Ureter (tissue), 1 donor: ENCODE measurements around the gene UQCRC2. TPM values are rescaled to one million over a fixed set of nuclear protein-coding genes. Genes with fewer than 3 reads are reported as not detected.
"Not testable (repeated sequence)": the region's sequence is repeated elsewhere in the genome, so short reads cannot be mapped to it uniquely, and the experiment has no call there.

Source experiments
- DNase-seq: peaks from one replicate; pipeline ENCODE4 v3.0.0-alpha.2; 2020; ENCODE audit warnings: low spot score
- total RNA-seq: library from RNA; stranded (reverse); gene quantifications from one replicate; pipeline ENCODE4 v1.2.4, GENCODE V29; 2023
- donor health status: DM: yes; HTN: yes; CAD: no.

Gene UQCRC2
- total RNA-seq, 1 donor from 2014 or later = 283 TPM

DNA sequence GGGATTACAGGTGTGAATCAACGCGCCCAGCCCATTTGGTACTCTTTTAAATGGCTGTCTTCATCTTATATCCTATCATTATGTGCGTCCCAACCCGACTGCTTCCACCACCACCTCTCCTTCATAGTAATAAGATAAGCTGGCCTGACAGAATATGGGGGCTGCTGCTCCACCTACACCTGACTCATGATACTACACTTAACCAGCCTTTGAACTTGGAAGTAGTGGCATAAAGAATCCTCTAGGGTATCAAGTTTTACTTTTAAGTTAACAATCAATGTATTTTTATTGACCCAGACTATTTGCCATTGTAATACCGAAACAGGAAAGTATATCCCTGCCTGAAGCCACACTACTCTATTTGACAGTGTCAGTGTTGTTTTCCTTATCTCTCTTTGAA, 28.9 kb downstream of the UQCRC2 start:
- no peak for DNase-seq

DNA sequence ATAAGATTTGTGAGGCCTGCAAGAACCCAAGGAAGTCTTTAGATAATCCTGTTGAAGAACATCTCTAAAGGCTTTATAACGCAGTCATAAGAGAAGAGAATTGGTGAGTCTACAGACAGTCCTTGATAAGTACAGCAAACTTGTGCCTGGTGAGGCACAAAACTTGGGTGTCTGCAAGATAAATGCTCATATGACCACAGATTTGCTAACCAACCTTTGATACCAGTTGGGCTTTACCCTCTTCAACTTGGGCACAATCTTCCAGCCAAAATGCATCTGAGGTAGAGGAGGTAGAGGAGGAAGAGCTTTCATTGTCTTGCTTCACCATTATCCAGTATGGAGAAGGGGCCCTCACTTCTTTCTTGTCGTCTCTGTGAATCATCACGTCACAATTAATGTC, 30.9 kb downstream of the UQCRC2 start:
- DNase-seq = no peak

DNA sequence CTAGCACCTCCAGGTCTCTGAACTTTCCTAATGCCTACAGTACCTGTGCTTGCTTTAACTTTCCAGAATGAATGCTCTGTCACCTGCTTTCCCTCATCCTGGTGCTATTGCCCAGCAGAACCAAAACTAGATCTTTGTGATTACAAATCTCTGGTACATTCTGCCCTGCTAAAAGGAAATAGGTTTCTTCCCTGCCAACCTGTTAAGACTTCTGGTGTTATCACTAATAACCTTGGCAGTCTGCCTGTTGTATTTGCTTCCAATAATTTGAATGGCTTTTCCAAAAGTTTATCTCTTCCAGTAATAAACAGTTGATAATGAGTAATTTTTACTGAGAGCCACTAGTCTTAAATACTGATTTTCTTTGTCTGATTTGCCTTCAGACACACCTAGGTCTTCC, 32.4 kb downstream of the UQCRC2 start:
- DNase-seq = no peak

DNA sequence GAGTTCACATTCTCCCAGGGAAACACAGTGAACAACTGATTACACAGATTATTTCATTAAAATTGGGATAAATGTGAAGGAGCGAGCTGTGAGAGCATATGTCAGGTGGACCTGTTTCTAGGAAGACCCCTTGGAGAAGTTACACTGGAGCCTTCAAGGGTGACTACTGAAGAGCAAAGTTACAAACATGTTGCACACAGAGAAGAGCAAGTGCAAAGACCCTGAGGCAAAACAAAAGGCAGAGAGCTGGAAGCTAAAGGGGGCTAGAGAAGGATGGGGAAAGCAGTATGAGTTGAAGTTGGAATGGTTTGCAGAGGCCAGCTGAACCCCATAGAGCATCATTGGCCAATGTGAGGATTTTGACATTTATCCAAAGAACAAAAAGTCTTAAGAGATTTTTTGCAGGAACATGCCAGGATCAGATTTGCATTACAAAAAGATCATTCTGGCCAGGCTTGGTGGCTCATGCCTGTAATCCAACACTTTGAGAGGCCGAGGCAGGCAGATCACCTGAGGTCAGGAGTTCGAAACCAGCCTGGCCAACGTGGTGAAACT, 33.6 kb downstream of the UQCRC2 start:
- no peak for DNase-seq

DNA sequence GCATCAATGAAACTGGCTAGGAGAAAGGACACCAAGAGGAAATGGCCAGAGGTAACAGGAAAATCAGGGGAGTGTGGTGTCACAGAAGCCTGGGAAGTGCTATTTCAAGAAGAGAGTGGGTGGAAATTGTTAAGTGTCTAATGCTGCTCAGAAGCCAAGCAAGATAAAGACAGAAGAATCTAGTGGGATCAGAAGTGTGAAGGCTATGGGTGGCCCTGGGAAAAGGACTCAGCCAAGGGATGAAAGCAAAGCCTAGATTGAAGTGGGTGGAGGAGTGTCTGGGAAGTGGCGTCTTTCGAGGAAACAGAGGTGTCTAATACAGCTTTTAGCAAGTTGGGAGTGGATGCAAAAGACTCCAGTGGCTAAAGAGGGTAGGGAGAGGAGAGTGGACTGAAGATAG, 34.3 kb downstream of the UQCRC2 start:
- no peak for DNase-seq

DNA sequence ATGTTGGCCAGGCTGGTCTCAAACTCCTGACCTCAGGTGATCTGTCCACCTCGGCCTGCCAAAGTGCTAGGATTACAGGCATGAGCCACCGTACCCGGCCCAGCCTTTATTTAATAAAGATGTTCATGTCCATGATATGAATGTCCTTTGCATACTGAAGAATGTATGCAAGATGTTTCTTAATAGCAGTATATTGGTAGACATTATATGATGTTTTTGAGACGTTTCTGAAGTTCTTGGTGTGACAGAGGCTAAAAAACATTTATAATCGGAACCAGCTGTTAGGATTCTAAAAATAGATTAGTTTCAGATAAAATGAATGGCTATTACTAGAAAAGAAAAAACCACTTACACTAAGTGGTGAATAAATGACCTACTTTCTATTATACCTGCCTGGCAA, 36.0 kb downstream of the UQCRC2 start:
- no peak for DNase-seq

DNA sequence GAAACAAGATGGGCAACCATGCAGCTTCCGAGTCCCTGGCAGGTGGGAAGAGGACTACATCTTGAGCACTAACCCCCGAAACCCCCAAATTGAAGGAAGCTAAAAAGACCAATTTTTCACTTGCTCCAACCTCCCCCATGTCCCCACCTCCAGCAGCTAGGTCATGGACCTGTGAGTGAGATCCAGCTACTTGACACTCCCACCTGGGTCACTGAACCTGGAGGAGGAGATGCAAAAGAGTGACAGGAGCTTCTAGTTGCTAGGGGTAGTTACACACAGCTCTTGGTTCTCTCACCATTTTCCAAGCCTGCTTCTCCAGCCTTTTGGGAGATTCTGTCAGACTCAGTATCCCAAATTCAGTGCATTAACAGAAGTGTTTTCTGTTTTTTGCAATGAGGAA, 36.6 kb downstream of the UQCRC2 start:
- DNase-seq = no peak

DNA sequence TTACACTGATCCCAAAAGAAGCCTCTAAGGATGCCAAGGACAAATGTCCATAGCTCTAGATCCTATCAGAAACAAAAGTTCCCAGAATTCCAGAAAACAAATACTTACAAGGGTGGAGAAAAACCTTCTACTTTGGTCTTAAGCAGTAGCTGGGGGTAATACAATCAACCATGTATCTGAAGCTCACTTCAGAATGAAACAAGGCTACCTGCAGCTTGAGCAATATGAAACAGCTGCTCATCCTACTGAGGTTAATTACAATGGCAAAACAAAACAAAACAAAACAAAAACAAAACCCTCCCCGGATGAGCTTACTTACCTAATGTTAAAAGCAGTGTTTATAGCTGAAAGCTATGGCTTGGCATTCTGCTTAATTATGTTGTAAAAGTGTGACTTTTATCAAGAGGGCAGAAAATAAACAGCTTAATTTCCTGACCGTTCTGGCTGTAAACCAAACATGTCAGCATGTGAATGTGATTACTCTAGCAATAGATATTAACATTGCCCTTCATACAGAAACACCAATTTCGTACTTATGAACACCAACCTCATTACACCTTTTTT, 37.3 kb downstream of the UQCRC2 start:
- DNase-seq = no peak

DNA sequence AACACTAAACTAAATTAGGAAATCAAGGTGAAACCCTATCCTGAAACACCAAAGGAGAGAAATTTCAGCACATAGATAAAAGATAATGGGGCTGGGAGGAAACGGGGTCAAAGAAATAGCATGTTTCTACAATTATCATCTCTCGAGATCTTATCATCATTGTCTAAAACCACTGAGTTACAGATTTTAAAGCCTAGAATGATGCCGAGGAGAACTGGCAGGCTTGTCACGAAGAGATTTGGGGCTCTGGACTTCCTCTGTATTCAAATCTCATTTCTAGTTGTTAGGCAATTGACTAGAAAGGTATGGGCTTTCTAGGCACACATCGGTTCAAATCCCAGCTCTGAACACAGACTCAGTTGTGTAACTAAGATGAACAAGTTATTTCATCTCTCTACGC, 38.5 kb downstream of the UQCRC2 start:
- DNase-seq = no peak

DNA sequence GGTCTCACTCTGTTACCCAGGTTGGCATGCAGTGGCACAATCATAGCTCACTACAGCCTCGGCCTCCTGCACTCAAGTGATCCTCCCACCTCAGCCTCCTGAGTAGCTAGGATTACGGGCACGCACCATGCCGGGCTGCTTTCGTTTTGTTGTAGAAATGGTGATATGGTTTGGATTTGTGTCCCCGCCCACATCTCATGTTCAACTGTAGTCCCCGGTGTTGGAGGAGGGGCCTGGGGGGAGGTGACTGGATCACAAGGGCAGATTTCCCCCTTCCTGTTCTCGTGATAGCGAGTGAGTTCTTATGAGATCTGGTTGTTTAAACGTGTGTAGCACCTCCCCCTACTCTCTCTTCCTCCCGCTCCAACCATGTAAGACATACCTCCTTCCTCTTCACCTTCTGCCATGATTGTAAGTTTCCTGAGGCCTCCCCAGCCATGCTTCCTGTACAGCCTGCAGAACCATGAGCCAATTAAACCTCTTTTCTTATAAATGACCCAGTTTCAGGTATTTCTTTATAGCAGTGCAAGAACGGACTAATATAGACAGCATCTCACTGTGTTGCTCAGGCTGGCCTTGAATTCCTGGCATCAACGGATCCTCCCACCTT, 41.8 kb downstream of the UQCRC2 start:
- DNase-seq = no peak

DNA sequence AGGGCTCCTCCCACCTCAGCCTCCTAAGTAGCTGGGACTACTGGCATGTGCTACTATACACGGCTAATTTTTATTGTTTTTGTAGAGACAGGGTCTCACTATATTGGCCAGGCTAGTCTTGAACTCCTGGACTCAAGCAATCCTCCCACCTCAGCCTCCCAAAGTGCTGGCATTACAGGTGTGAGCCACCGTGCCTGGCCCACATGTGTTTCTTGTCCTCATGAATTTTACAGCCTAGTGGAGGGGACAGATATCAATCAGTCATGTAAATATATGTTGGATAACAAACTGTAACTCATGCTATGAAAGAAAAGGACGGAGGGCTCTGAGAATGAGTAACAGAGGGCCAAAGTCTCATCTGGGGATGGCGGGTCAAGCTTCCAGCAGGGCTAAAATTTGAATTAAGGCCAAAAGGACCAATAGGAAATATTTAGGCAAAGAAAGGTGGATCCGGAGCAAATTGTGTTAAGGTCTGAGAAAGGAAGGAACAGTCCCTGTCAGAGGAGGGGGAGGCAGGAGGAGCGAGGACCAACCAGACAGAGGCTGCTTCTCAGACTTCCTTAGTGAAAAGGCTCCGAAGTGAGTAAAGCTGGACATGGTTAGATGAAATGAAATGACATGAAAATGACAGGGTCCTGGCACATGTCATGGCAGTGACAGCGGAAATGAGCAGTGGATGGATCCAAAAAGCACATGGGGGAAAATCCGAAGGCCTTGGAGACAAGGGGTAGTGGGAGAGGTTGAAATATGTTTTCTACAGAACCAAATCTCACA, 43.9 kb downstream of the UQCRC2 start:
- no peak for DNase-seq

DNA sequence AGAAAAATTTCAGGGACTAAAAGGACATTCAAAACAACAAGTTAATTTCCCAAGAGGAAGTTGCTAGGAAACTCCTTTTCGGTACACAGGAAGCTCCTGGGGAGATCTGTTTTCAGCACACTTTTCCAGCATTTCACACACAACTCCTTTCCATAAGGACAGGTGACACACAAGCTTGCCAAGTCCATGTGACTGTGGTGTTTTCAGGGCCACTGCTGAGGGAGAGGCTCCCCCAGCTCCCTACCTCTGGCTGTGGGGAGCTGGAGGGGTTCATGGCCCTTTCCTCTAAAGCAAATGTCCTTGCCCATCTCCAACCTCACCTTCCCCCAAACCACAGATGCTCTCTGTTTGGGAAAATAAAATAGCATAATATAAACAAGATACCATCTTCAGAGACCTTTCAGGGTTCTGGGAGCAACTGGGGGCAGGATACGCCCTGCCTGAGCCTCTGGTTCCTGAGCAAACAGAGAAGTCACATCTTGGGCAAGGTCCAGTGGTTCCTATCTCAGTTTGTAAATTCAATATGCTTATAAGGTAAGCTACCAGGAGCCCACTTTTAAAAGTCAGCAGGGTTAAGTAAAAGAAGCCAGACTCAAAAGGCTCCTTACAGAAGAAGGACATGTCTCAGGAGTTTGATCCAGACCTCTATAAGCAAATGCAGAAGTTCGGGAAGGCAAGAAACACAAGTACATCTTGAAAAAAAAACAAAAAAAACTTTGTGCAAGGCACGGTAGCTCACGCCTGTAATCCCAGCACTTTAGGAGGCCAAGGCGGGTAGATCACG, 44.7 kb downstream of the UQCRC2 start:
- DNase-seq = no peak

DNA sequence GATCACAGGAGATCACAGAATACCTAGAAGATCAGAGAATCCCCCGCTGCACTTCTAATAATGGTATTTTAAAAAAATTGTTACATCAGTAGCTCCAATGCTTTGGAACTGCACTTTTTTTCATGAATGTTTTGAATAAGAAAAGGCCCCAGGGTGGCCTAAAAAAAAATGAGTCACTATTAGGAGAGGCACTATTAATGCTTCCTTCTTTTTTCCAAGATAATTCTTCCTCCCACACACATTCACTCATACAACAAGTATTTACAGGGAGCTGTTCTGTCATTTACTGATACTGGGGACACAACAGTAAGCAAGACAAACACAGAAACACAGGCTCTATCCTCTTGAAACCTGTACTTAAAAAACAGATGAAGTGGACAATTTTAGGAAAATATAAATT, 48.4 kb downstream of the UQCRC2 start:
- no peak for DNase-seq

DNA sequence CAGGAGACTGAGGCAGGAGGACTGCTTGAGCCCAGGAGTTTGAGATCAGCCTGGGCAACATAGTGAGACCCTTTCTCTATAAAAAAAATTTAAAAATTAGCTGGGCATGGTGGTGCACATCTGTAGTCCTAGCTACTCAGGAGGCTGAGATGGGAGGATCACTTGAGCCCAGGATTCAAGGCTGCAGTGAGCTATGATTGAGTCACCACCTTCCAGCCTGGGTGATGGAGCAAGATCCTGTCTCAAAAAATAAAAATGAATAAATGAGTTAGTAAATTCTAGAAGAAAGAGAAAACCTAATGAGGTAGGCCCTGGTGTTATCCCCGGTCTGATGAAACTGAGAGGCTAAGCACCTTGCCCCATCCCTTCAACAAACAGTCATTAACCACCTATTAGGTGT, 48.9 kb downstream of the UQCRC2 start:
- not testable (repeated sequence) for DNase-seq

DNA sequence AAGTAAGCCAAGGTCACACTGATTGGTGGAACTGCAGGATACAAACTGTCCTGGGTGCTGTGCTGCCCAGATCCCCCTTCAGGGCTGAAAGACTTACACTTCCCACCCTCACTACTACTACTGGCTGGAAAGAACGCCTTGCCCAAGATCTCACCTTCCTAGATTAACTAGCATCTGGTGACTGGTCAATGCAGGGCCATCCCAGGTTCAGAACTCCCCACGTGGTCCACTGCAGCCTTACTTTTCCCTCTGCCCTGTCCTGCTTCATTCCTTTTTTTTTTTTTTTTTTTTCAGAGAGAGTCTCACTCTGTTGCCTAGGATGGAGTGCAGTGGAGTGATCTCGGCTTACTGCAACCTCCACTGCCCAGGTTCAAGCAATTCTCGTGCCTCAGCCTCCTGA, 50.0 kb downstream of the UQCRC2 start:
- DNase-seq = no peak

DNA sequence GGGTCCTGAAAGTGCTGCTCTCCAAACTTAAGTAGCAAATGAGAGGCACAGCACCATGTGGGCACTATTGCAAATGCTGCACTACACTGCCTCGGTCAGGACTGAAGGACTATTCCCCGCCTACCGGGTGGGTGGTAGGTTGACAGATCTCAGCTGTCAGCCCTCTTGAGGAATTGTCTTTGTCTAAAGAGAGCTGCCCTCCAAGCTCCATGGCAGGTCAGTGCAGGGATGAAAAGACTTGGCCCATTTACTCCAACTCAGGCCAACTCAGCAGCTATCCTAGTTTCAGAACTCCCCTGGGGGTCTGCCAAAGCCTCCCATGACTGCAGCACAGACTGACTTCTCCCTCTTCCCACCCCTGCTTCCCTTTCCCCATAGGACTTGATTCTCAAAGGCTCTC, 51.2 kb downstream of the UQCRC2 start:
- DNase-seq = no peak

DNA sequence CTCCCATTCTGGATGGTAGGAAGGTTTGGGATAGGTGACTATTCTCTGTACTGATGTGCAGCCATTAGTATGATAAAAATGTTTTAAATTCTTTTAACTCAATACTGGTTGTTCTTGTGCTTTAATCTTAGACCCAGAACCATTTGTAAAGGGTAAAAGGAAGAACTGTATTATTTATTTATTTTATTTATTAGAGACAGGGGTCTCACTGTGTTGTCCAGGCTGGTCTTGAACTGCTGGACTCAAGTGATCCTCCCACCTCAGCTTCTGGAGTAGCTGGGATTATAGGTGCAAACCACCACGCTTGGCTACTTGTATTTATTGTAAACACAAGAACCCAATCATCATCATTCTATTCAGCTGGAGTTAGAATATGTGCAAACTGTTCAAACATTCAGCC, 52.6 kb downstream of the UQCRC2 start:
- DNase-seq = no peak

DNA sequence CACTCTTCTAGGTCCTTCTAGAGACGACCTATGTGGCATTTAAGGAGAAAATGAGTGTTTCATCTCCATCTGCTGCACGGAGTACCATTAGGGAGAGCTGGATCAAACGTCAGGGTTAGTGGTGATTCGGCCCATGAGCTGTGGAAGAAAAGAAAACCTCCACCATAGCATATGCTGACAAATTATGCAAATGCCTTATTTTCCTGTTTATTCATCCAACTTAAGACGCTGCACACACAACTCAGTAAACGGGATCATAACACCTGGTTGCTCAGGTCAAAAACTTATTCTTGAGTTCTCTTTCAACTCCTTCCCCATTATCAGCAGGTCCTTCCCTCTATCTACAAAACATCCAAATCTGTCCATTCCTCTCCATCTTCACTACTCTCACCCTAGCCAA, 53.5 kb downstream of the UQCRC2 start:
- no peak for DNase-seq

DNA sequence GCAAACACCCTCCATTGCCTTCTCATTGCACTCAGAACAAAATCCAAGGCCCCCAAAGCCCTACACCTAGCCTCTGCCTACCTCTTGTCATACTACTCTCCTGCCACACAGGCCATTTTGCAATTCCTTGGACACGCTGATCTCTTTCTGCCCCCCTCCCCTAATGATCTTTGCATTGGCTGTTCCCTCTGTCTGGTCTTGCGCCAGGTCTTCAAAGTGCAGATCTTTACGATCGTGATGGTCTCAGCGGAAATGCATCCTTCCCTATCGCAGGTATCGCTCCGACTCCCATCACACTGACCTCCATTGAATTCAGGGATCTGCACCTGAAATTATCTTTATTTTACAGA, 54.0 kb downstream of the UQCRC2 start:
- no peak for DNase-seq

DNA sequence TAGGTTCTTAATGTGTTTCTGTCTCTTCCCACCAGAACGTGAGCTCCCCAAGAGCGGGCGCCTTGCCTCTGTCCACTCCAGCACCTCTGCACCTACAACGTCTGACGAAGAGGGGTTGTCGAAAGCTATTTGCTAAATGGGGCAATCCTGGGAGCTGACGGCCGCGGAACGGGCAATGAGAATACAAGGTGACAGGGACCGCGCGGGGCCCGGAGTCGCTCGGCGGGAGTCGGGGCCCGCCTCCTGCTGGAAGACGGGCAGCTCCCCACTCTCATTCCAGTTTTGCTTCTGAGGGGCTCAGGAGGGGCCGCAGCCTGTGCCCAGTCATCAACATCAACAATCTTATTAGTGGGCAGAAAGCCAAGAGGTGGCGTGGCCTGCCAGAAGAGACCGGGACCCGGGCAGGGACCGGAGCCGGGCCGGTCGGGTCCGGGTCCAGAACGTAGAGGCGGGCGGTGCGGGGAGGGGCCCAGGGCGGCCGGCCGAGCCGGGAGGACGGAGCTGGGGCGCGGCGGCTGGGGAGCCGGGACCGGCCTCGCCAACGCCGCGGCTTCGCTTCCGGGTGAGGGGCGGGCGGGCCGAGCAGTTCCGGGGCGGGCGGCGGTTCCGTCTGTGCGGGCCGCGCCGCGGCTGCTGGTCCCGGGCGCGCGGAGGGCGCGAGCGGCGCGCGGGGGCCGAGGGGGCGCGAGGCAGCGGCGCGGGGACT, 54.5 kb downstream of the UQCRC2 start, which contains the start of gene MOSMO:
TSS of gene MOSMO (plus strand) at position 603 of the 706 bp plus-strand sequence. CDS start 191 bp downstream, outside the sequence.
- peak; percentile 57 for DNase-seq

DNA sequence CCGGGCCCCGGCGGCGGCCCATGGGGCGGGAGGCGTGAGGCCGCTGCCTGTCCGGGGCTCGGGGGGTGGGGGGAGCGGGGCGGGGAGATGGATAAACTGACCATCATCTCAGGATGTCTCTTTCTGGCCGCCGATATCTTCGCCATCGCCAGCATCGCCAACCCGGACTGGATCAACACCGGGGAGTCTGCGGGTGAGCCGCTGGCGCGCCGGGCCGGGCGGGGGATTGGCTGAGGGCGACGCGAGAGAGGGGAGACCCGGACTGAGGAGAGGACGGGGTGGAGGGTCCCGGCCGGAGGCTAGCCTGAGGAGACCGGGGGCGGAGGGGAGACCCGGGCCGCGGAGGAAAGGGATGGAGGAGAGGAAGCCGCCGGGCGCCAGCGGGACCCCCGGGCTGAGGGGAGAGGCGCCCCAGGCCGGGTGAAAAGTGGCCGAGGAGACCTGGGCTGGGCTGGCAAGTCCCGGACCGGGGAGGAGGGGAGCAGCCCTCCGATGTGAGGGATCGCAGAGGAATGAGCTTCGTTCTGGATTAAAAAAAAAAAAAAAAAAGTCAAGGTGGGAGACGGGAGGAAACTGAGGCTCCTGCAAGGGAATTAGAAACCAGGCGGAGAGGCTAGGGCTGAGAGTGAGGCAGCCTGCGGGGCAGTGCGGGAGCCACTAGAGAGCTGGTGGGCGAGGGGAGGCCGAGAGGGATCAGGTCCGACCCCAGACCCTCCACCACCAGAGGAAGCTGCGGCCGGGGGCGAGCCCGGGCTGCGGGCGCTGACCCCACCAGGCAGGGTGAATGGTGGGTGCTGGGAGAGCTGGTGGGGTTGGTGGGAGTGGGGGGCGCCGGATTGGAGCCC, 55.3 kb downstream of the UQCRC2 start:
- peak; percentile 47 for DNase-seq
